GM12864 (cell line): ENCODE measurements around the gene ZEB2.

Source experiments
- DNase-seq: peaks from one replicate; pipeline ENCODE4 v3.0.0-alpha.2; 2011; ENCODE audit warnings: low read depth
- H3K4me3 ChIP-seq: 2 replicates; pipeline ENCODE4 v1.5.1; 2011; ENCODE audit warnings: mild to moderate bottlenecking, low read depth, low read length, control low read depth
- TF ChIP-seq, protein P1 (sequence below): IDR thresholded peaks from 2 replicates; pipeline ENCODE4 v1.5.1; 2011; ENCODE audit warnings: low read depth, mild to moderate bottlenecking, moderate library complexity, low read length, control low read depth, inconsistent platforms; ENCODE audit errors: missing control alignments

Gene ZEB2

GRCh38 chr2:144490017-144490416, 29.9 kb downstream of the ZEB2 start:
- H3K4me3 ChIP-seq: no peak overlapping the region
- TF ChIP-seq, protein P1, sequence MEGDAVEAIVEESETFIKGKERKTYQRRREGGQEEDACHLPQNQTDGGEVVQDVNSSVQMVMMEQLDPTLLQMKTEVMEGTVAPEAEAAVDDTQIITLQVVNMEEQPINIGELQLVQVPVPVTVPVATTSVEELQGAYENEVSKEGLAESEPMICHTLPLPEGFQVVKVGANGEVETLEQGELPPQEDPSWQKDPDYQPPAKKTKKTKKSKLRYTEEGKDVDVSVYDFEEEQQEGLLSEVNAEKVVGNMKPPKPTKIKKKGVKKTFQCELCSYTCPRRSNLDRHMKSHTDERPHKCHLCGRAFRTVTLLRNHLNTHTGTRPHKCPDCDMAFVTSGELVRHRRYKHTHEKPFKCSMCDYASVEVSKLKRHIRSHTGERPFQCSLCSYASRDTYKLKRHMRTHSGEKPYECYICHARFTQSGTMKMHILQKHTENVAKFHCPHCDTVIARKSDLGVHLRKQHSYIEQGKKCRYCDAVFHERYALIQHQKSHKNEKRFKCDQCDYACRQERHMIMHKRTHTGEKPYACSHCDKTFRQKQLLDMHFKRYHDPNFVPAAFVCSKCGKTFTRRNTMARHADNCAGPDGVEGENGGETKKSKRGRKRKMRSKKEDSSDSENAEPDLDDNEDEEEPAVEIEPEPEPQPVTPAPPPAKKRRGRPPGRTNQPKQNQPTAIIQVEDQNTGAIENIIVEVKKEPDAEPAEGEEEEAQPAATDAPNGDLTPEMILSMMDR: no peak
- no peak for DNase-seq

GRCh38 chr2:144489315-144489916, 30.5 kb downstream of the ZEB2 start:
- DNase-seq: no peak
- TF ChIP-seq, protein P1: no peak

GRCh38 chr2:144484201-144484948, 35.5 kb downstream of the ZEB2 start:
- TF ChIP-seq, protein P1: no peak
- H3K4me3 ChIP-seq: no peak overlapping the region
- DNase-seq: no peak

More at GRCh38 chr2:144489315-144489916, 30.5 kb downstream of the ZEB2 start:
- H3K4me3 ChIP-seq: no peak overlapping the region

DNA sequence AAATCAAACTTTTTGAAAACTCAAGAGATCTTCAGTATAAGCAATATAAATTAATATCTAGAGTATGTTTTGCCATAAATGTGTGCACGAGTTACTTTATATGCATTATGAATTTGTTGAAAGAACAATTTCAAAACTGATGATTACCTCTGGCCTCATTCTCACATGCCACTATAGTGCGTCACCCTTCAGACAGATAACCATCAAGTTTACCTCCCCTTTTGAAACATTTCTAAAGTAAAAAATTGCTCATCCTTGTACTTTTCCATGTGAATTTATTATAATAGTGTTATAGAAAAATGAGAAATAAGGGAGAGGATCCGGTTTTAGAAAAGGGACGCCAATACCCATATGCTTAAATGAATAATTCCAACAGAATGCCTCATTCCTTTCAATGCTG, 38.3 kb downstream of the ZEB2 start:
- no peak overlapping the region for H3K4me3 ChIP-seq
- TF ChIP-seq, protein P1: no peak
- DNase-seq: no peak

DNA sequence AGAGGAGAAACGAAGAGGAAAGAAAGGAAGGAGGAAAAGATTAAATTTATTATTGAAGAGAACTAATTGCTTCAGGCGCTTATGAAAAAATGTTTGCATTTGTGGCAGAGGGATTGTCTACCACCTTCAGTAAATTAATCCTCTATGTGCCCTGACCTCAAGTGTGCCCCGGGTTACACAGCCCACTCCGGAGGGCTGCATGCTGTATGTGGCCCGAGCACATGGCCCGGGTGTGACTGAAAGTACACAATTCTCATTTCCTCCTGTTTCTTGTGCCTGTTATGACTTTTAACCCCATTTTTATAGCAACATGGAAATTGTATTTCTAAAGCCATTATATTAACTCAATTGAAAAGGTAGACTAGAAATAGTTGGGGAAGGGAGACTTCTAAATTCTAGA, 38.8 kb downstream of the ZEB2 start:
- TF ChIP-seq, protein P1: no peak
- no peak overlapping the region for H3K4me3 ChIP-seq
- no peak for DNase-seq

- no peak overlapping the region for H3K4me3 ChIP-seq
- DNase-seq: no peak
- TF ChIP-seq, protein P1: no peak
Observed at GRCh38 chr2:144480285-144480684, 39.6 kb downstream of the ZEB2 start.
